HCEC 1CT (cell line): ENCODE results near the gene LSAMP.

Experiments used
- DNase-seq: peaks from one replicate; pipeline ENCODE4 v3.0.0-alpha.2; 2017

The LSAMP gene

DNA sequence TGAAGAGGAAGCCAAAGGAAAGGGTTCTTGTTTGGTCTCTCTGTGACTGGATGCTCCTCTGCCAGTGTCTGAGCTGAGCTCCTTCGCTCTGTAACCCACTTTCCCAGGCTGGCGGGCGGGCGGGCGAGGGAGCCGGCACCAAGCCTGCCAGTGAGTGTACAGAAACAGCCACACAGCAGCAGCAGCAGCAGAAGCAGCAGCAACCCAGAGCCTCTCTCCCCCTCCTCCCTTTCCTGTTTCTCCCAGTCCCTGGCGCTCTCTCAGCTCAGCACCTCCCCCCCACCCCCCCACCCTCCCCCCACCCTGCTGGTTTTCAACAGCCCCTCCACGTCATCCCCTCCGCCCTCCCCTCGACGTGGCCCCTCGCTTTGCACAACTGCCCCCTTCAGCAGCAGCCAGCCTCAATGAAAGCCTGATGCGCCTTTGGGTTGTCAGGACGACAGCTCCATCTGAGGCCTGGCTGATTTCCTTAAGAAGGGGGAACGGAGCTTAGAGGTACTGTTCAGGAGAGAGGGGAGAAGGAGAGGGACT, at the start of gene LSAMP:
TSS of gene LSAMP (minus strand) at position 177 of the 531 bp plus-strand sequence.
- no peak for DNase-seq

DNA sequence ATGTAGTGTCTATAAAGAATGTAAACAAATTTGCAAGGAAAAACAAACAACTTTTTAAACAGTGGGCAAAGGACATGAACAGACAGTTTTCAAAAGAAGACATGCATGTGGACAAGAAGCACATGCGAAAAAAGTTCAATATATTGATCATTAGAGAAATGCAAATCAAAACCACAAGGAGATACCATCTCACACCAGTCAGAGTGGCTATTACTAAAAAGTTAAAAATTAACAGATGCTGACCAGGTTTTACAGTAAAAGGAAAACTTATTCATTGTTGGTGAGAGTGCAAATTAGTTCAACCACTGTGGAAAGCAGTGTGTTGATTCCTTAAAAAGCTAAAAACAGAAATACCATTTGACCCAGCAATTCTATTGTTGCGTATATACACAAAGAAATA, 47.1 kb upstream of the LSAMP start:
- DNase-seq, result no peak

DNA sequence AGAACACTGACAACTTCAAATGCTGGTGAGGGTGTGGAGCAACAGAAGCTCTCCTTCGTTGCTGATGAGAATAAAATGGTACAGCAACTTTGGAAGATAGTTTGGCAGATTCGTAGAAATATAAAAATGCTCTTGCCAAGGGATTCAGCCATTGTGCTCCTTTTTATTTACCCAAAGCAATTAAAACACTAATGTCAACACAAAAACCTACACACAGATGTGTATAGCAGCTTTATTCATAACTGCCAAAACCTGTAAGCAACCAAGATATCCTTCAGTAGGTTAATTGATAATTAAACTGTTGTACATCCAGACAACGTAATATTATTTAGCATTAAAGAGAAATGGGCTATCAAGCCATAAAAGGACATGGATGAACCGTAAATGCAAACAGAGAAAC, 37.8 kb upstream of the LSAMP start:
- DNase-seq, result no peak

GRCh38 chr3:116476691-116477090, 31.4 kb upstream of the LSAMP start:
- DNase-seq, result no peak

DNA sequence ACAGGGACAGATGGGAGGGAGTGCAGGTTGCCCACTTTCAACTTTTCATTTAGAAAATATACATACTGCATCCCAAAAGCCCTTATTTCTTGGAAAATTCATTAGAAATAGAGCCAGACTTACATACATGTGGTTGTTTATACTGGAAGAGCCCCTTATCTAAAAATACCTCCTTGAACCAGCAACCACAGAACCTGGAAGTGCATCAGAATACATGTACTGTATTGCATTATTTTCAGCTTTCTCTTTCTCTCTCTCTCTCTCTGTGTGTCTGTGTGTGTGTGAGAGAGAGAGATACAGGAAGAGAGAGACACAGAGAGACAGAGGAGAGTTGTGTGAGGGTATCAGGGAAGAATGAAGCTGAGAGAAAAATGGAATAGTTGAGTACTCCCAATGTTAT, 29.5 kb upstream of the LSAMP start:
- DNase-seq, result no peak

DNA sequence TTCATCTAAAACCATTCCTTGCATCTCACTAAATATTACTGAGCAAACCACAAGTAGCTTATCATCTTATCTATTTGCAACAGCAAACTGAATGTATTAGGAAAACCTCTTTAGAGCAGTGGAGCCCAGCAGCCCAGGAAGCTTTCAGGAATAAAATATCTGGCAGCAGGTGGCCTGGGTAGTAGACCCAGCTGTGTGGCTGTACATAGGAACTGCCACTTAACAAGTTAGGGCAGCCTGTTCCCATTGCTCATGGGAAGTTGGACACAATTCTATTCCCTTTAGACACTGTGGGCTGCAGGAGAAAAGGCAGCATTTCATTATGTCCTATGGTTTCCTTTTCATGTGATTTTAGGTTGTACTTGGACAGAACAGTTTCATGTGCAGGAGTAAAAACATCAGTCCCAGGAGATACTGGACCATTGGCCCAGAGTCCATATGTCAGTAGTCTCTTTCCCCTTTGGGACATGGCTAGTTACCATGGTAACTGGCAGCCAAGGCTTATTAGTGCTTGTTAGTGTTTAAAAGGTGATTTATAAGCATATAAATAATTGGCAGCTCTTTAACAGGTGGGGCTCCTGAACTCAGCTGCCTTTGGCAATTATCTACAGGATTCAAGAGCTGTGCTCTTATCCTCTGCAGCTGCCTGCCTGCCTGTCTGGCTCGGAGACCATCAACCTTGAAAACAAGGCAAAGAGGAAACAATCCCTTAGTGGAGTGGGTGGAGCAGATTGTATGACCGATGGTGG, 28.9 kb upstream of the LSAMP start:
- no peak for DNase-seq

- DNase-seq, result no peak
These were observed 28.3 kb upstream of the LSAMP start for GRCh38 chr3:116473602-116474001.

GRCh38 chr3:116470605-116471197, 25.4 kb upstream of the LSAMP start:
- DNase-seq, result no peak

DNA sequence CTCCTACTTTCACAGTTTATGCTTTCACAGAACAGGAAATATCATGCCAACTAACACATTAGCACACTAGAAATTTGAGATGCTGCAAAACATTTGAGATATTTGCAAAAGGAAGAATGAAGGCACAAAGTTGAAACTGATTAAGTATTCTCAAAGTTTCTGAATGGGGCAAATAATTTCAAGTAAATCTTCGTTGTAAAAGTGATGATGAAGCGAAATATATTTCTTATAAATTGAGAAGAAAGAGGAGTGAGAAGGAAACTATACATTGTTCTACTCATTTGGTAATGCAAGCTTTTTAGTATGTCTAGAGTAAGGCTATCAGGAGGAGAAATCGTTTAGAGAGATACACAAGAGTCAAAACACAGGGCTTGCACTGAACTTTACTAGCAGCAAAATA, 24.3 kb upstream of the LSAMP start:
- no peak for DNase-seq

- no peak for DNase-seq
These were observed 19.1 kb upstream of the LSAMP start for GRCh38 chr3:116464276-116464798.

- no peak for DNase-seq
These were observed 8.5 kb upstream of the LSAMP start for GRCh38 chr3:116453666-116454346.

DNA sequence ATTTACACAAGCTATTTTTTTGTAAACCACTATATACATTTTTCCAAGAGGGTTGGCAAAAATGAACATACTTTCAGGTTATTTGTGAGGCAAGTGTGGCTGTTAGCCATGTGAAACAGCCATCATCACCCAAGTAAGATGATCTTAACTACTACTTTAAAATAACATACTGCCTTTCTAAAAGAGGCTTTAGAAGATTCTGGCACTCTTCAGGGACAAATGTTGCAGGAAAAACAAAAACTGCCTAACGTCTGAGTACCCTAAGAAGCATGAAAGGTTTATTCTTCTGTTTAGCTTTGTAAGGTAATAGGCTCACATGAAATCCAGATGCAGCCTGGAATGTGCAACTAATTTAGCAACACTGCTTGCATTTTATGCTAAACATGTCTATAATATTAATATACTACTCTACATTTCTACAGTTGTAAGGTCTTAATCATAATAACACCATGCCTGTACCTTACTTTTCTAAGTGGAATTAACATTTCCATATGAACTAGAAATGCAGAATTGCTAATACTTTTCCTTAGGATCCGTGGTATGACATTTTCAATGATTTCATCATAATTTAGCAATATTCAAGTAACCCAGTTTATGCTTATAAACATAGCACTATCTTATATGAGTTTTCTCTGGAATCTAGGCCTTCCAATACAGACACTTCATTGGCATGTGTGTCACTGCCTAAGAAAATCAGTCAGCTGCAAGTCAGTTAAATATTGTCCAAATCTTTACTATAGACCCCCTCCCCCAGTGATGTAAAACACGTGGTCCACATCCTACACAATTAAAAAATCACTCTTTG, 4.5 kb upstream of the LSAMP start:
- no peak for DNase-seq

DNA sequence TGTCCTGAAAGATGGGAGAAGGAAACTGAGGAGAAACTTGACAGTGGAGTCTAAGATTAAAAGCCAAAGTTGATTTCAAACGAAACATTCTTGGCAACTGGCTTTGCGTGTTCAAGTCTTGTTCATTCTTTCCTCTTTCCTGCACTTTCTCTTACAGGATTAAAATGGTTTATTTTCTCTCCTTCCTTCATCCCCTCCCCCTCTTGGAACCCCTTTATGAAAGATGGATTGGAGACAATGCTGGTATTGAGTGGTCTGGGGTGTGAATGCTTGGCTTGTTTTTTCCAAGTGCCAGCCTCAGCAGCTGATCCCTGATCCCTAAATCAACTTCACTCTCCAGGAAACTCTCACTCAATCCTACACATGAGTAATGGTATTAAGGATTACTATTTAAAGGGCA, 703 bp upstream of the LSAMP start:
- DNase-seq, result no peak

DNA sequence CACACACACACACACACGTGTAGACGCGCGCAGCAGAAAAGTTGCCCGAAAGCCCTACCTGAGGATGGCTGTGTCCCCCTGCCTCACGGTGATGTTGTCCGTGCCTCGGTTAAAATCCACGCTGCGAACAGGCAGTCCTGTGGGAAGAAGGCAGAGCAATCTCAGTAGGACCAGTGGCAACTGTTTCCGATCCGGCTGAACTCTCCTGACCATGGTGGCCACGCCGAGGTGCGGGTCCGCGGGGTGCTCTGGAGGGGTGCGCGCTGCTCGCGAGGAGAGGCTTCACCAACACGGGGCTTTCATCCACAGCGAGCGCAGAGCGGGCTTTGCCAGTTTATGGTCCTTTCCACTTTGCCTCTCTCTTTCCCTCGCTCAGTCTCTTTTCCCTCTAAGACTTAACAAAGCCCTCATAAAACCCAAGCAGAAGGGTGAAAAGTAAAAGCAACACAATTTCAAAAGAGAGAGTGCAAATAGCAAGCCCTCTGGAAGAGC, 422 bp downstream of the LSAMP start:
- DNase-seq, result no peak

DNA sequence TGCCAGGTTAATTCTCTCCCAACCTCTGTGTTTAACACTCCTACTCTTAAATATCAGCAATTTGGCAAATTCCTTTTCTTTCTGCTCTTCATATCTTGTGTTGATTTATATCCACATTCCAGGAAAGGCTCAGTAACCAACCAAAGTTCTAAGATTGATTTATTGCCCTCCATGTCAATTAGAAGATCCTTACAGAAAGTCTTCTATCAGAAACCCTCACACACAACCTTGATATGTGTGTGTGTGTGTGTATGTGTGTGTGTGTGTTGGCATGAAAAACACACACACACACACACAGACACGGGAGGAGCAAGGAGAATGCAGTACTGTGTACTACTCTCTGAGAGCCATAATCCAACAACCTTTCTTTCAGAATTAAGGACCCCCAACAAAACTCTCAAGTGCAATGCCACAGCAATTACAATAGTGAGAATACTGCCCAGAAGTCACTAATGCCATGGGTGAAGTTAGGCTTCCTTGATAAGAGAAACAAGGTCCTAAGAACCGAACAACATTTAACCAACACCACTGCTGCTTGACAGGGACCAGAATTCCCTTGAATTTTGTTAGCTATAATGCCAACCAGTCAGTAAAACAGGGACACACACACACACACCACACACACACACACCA, 1.1 kb downstream of the LSAMP start:
- no peak for DNase-seq

DNA sequence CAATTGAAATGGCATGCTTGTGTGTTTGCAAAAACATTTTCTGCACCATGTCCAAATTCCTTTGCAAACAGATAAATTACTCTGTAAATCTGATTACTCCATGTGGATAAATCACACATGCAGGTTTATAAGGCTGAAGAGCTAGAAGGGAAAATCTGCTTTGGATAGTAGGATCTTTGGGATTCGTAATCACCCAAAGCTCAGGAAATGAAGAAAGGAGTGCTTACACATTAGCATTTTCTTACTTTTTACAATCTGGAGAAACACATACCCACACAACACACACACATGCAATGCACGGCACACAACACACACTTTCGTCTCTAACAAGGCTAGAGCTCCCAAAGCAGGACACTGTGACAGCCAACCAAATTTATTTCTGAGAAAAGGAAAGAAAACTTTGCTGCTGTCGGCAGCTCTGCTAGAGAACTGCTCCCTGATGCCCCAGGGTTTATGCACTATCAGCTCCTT, 2.1 kb downstream of the LSAMP start:
- DNase-seq, result no peak

GRCh38 chr3:116442331-116443021, 2.8 kb downstream of the LSAMP start:
- no peak for DNase-seq

- DNase-seq, result no peak
These were observed 3.6 kb downstream of the LSAMP start for GRCh38 chr3:116441652-116442051.

DNA sequence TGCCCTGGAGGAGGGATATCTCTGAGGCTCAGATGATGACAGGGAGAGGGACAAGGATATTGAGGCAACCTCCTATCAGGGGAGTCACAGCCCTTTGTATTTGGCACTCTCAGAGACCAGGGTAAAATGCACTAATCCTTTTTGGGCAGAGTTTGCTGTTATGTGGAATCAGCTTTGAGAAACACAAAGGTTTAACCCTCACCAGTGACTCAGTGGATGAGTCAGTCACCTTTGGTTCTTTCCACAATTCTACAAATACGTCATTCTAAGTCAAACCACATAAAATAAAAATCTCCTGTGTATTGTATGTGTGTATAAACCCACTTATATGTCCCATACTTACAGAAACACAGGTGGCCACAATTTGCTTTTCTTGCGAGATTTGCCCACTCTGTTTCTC, 5.1 kb downstream of the LSAMP start:
- peak; percentile 7 for DNase-seq

- DNase-seq, result no peak
These were observed 11.7 kb downstream of the LSAMP start for GRCh38 chr3:116433552-116433951.

DNA sequence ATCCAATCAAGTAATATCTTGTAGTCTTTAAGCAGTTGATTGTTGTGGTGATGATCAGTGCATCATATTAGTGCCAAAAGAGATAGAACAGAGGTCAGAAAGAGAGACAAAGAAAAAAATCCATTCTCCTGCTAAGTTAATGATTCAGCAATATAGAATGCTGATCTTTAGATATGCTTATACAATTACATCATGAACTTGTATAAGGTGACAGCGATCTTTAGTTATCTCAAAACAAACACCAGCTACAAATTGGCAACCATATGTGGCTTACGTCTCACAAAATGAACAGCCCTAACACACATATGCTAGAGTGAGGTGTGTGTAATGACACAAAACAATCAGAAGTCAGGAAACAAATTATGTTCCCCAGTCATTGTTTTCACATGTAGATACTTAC, 12.5 kb downstream of the LSAMP start:
- no peak for DNase-seq
